Smooth muscle cell (in vitro differentiated cells): ENCODE measurements around the gene RAB31. TPM values are rescaled to one million over a fixed set of nuclear protein-coding genes. Genes with fewer than 3 reads are reported as not detected.

ENCODE experiments used
- DNase-seq: peaks from one replicate; lab custom pipeline; 2025; ENCODE audit not compliant: unreplicated experiment; lab: John Stamatoyannopoulos, UW
- H2AFZ ChIP-seq: fragments of 200-600 bp; sonication (generic); 2 replicates; pipeline ENCODE4 v1.6.0; 2016; ENCODE audit warnings: antibody characterized with exemption, low read depth, mild to moderate bottlenecking
- H3F3A ChIP-seq: fragments of 200-600 bp; sonication (generic); 2 replicates; pipeline ENCODE4 v1.6.0; 2017; ENCODE audit warnings: antibody characterized with exemption, low read depth
- H3K27ac ChIP-seq: fragments of 200-600 bp; sonication (generic); 2 replicates; pipeline ENCODE4 v1.5.1; 2016; ENCODE audit warnings: low read depth, mild to moderate bottlenecking
- H3K27me3 ChIP-seq: fragments of 200-600 bp; sonication (generic); 2 replicates; pipeline ENCODE4 v1.6.1; 2016; ENCODE audit warnings: low read depth, mild to moderate bottlenecking
- H3K36me3 ChIP-seq: fragments of 200-600 bp; sonication (generic); 2 replicates; pipeline ENCODE4 v1.5.1; 2016; ENCODE audit warnings: low read depth
- H3K4me1 ChIP-seq: fragments of 200-600 bp; sonication (generic); 2 replicates; pipeline ENCODE4 v1.5.1; 2016; ENCODE audit warnings: low read depth
- H3K4me2 ChIP-seq: fragments of 200-600 bp; sonication (generic); 2 replicates; pipeline ENCODE4 v1.6.0; 2016; ENCODE audit warnings: mild to moderate bottlenecking
- H3K4me3 ChIP-seq: fragments of 200-600 bp; sonication (generic); 2 replicates; pipeline ENCODE4 v1.5.1; 2016; ENCODE audit warnings: mild to moderate bottlenecking
- H3K79me2 ChIP-seq: fragments of 200-600 bp; sonication (generic); 2 replicates; pipeline ENCODE4 v1.6.0; 2016; ENCODE audit warnings: low read depth, mild to moderate bottlenecking
- H3K9ac ChIP-seq: fragments of 200-600 bp; sonication (generic); 2 replicates; pipeline ENCODE4 v1.6.0; 2016; ENCODE audit warnings: low read depth
- H3K9me3 ChIP-seq: fragments of 200-600 bp; sonication (generic); replicated peaks from 2 replicates; pipeline ENCODE4 v1.5.1; 2016; ENCODE audit warnings: low read depth
- H4K20me1 ChIP-seq: fragments of 200-600 bp; sonication (generic); 2 replicates; pipeline ENCODE4 v1.6.0; 2016; ENCODE audit warnings: low read depth
- WGBS: methylation state at CpG from one replicate; pipeline ENCODE4 v1.1.7; 2016; ENCODE audit warnings: low lambda C conversion rate; 5-methylcytosine and 5-hydroxymethylcytosine counted together
- polyA plus RNA-seq: library from polyadenylated mRNA; unstranded; fragments of >200 nt; fragmentation: Nextera tagmentation; extraction: Ambion mirVana; gene quantifications from 2 replicates; pipeline ENCODE4 v1.2.1, GENCODE V29; 2016
- total RNA-seq: library from RNA; depleted of rRNA; stranded (reverse); fragments of >200 nt; gene quantifications from 2 replicates; pipeline ENCODE4 v1.2.3, GENCODE V29; 2014
- TF ChIP-seq, protein P1 (sequence below): fragments of 200-600 bp; sonication (generic); IDR thresholded peaks from 2 replicates; pipeline ENCODE4 v1.5.1; 2017; ENCODE audit warnings: borderline replicate concordance, mild to moderate bottlenecking, antibody characterized with exemption; ENCODE audit not compliant: insufficient read depth, poor library complexity, severe bottlenecking

Gene RAB31
- total and polyA plus RNA-seq, 2 experiments from 2014 or later: 116 to 414 TPM

DNA sequence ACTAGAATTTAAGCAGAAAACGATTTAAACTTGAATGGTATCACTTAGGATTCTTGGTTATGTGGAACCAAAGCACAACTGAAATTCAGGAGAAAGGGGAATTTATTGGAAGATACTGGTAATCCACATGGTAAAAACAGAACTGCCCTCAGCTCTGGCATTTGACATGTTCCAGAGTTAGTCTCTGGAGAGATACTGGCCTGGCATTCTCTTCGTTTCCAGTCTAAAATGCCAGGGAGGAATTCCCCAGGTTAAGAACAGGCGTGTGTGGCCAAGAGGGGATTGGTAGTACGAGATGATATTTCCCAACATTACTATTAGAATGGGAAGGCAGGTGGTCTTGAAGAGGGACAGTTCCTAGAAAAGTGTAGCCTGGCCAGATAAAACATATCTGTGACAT is 109.2 kb downstream of the RAB31 start:
- Histone ChIP-seq H3K27ac (peak overlapping the region; percentile 51), H3K4me1 (peaks cover 5% of the 10 kb centered on the region), H3K36me3 (peaks cover 20% of the 10 kb centered on the region), H3K27me3 (no peaks in the 10 kb centered on the region), H3F3A (peaks cover 17% of the 10 kb centered on the region), H3K9ac (no peak overlapping the region), H3K4me3 (no peak overlapping the region), H4K20me1 (peaks cover 29% of the 10 kb centered on the region), H3K4me2 (peak overlapping the region; percentile 23), H3K79me2 (peaks cover 53% of the 10 kb centered on the region), H3K9me3 (no peaks in the 10 kb centered on the region), H2AFZ (no peak overlapping the region)
- WGBS: 45% methylated on average over 4 of the region's 4 CpGs
- DNase-seq: no peak
- TF ChIP-seq, protein P1, sequence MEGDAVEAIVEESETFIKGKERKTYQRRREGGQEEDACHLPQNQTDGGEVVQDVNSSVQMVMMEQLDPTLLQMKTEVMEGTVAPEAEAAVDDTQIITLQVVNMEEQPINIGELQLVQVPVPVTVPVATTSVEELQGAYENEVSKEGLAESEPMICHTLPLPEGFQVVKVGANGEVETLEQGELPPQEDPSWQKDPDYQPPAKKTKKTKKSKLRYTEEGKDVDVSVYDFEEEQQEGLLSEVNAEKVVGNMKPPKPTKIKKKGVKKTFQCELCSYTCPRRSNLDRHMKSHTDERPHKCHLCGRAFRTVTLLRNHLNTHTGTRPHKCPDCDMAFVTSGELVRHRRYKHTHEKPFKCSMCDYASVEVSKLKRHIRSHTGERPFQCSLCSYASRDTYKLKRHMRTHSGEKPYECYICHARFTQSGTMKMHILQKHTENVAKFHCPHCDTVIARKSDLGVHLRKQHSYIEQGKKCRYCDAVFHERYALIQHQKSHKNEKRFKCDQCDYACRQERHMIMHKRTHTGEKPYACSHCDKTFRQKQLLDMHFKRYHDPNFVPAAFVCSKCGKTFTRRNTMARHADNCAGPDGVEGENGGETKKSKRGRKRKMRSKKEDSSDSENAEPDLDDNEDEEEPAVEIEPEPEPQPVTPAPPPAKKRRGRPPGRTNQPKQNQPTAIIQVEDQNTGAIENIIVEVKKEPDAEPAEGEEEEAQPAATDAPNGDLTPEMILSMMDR: no peak

- H2AFZ ChIP-seq: no peak overlapping the region
- peaks cover 5% of the 10 kb centered on the region for H3K4me1 ChIP-seq
- WGBS: 85% methylated on average over 8 of the region's 8 CpGs
- H3K27me3 ChIP-seq: no peaks in the 10 kb centered on the region
- TF ChIP-seq, protein P1: no peak
- peak overlapping the region; percentile 51 for H3K27ac ChIP-seq
- peaks cover 57% of the 10 kb centered on the region for H3K79me2 ChIP-seq
- H3K9ac ChIP-seq: no peak overlapping the region
- H3F3A ChIP-seq: peaks cover 17% of the 10 kb centered on the region
- H3K4me3 ChIP-seq: no peak overlapping the region
- no peak for DNase-seq
- H3K9me3 ChIP-seq: no peaks in the 10 kb centered on the region
- H3K36me3 ChIP-seq: peaks cover 21% of the 10 kb centered on the region
- no peak overlapping the region for H3K4me2 ChIP-seq
- peaks cover 27% of the 10 kb centered on the region for H4K20me1 ChIP-seq
Observed at GRCh38 chr18:9817725-9818422, 109.8 kb downstream of the RAB31 start.

GRCh38 chr18:9818423-9818734 is 110.3 kb downstream of the RAB31 start:
- DNase-seq: no peak
- Histone ChIP-seq H3F3A (peaks cover 17% of the 10 kb centered on the region), H3K4me1 (peaks cover 5% of the 10 kb centered on the region), H3K9ac (no peak overlapping the region), H4K20me1 (peaks cover 22% of the 10 kb centered on the region), H3K27ac (peak overlapping the region; percentile 24), H3K79me2 (peaks cover 60% of the 10 kb centered on the region), H3K27me3 (no peaks in the 10 kb centered on the region), H3K36me3 (peaks cover 21% of the 10 kb centered on the region), H3K4me3 (no peak overlapping the region), H2AFZ (no peak overlapping the region), H3K9me3 (no peaks in the 10 kb centered on the region), H3K4me2 (no peak overlapping the region)
- TF ChIP-seq, protein P1: no peak
- 96% methylated on average over 2 of the region's 2 CpGs for WGBS

DNA sequence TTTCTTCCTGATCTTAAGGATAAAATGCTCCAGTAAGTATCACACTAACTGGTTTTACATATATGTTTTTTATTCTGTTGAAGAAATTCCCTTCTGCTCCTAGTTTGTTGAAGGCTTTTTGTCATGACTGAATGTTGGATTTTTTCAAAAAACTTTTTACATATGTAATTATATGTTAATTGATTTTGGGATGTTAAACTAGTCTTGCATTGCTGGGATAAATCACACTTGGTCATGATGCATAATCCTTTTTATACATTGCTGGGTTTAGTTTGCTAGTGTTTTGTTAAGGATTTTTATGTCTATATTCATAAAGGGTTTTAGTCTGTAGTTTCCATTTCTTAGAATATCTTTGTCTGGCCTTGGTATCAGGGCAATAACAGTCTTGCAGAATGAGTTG is 112.0 kb downstream of the RAB31 start:
- peaks cover under 1% of the 10 kb centered on the region for H3K4me1 ChIP-seq
- no peak overlapping the region for H3K27ac ChIP-seq
- peaks cover 69% of the 10 kb centered on the region for H3K79me2 ChIP-seq
- no peaks in the 10 kb centered on the region for H3K9me3 ChIP-seq
- H2AFZ ChIP-seq: no peak overlapping the region
- H3K4me3 ChIP-seq: no peak overlapping the region
- no peak overlapping the region for H3K9ac ChIP-seq
- no peak for DNase-seq
- H3K36me3 ChIP-seq: peaks cover 21% of the 10 kb centered on the region
- TF ChIP-seq, protein P1: no peak
- H3K4me2 ChIP-seq: no peak overlapping the region
- peaks cover 6% of the 10 kb centered on the region for H4K20me1 ChIP-seq
- no peaks in the 10 kb centered on the region for H3K27me3 ChIP-seq
- peaks cover 12% of the 10 kb centered on the region for H3F3A ChIP-seq
